G401.6 (cell line): ENCODE measurements around the gene SARM1.

Source experiments
- FAIRE-seq: peaks from 2 replicates; lab custom pipeline; 2012; peaks lifted over from hg19 to GRCh38; lab: Jason Lieb, UNC

SARM1 gene

DNA sequence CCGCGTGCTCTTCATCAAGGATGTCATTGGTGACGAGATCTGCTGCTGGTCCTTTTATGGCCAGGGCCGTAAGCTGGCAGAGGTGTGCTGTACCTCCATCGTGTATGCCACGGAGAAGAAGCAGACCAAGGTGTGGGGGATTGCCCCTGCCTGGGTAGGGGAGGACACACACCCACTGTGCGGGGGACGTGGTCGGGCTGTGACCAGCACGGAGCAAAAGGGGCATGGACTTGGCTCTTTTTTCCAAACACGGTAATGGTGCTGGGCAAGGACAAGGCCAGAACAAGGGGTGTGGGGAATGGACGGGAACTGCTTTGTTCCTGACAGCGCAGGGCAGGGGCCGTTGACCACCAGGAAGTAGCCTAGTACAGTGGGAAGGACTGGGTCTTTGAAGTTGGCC lies 29.2 kb upstream of the SARM1 start:
- FAIRE-seq = no peak

DNA sequence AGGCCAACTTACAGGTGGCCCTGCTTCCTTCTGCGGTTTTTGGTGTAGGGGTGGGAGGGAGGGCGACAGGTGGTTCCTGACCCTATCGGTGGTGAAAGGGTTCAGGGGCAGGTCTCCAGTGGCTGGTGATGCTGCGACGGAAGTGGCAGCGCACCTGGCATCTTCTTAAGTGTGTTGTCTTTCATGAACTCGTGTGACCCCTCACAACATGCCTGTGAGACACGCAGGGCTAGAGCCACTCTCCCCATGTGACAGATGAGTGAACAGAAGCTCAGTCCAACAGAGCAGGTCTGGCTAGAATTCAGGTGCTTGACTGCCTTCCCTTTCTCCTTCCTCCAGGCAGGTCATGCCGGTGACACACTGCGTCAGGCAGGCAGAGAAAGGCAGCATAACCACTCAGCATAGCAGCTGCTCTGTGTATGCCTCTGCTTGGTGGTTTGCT lies 28.0 kb upstream of the SARM1 start:
- FAIRE-seq = no peak

DNA sequence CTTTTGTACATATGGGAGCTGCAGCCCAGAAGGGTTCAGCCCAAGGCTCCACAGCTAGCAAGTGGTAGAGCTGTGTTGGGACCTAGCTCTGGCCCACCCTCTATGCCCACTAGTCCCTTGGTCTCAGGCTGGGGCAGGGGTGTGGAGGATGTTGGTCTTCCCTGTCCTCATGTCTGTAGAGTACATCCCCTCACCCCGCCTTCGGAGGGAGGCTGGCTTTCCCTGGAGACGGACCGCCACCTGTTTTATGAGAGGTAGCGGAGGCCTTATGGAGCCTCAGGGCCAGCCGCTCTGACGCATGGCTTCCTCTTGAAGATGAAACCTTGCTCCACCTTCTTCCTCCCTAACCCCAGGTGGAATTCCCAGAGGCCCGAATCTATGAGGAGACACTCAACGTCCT lies 27.5 kb upstream of the SARM1 start:
- no peak for FAIRE-seq

DNA sequence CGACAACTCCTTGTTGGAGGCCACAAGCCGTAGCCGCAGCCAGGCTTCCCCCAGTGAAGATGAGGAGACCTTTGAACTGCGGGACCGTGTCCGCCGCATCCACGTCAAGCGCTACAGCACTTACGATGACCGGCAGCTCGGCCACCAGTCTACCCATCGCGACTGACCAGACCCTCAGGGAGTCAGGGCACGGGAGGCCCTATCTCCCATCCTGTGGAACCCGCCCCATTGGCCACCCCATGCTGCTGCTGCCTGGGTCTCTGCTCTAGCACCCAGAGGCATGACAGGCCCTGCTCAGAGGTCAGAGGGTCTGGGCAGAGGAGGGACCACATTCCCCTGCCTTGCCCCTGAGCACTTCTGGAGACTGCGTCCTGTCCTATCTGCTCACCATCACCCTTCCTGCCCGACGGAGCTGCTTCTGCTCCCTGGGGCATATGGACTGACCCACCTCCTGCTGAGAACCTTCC lies 27.0 kb upstream of the SARM1 start:
- no peak for FAIRE-seq

DNA sequence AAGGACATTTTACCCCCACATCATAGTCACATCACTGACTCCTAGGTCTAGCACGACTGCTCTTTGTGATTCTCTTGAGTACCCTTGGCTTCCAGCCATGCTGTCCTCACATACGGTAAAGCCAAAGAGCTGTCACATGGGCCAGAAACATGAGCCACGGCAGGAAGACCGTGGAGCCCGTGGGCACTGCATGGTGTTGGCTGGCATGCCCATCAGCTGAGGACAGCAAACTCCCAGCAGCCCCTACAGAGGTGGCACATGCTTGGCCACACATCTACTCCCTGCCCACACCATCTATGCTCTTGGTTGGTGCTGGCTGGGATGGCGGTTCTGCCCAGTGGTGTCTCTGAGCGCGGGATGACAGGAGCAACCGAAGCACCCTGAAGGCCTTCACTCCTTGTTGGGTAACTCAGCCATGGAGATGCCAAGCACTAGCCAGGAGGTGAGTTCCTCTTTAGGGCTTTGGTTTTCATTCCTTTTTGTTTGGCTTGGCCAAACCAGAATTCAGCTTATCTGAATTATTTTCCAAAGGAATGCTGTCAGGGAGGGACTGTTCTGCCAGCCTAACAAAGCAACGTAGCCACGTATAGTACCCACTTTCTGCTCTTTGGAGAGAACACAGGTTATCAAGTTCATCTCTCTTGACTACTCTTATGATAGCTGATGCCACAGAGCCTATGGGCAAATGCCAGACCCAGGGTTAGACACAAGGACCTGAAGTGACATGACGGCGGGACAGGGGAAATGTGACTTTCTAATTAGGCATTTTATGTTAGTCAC lies 25.9 kb upstream of the SARM1 start:
- no peak for FAIRE-seq

DNA sequence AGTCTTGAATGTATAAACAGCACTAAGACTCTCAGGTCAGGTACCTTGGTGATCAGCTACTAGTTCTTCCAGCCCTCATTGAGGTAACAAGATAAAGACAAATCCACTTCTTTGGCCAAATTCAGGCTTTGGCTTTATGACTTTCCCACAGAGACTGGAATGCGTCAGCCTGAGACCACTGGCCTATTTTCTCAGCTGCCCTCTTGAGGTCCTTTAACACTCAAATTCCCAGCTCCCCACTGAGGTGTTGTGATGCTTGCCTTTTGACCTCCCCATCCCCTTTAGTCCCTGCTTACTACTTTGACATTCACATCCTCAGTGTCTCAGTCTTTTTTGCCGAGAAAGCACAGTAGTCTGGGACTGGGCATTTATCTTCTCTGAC lies 25.3 kb upstream of the SARM1 start:
- no peak for FAIRE-seq

DNA sequence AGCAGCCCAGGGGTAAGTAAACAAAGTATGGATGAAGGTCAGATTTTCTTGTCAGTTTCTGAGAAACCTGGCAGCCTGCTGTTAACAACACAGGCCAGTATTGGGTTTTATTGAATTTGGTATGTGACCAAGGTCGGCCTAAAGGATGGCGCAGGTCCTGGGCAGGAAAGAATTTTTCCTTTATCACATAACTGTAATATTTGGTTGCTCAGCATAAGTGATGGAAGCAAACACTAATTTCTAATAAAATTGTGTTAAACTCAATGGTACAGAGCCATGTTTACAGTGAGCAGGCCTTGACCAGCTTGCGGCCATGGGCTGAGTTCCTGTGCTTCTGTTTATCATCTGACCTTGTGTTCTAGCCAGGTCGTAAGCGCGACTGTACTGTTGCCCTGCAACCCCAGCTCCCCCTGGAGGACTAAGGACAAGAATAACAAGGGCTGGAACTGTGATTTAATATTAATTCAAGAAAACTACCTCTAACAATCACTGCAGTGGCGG lies 24.7 kb upstream of the SARM1 start:
- no peak for FAIRE-seq

DNA sequence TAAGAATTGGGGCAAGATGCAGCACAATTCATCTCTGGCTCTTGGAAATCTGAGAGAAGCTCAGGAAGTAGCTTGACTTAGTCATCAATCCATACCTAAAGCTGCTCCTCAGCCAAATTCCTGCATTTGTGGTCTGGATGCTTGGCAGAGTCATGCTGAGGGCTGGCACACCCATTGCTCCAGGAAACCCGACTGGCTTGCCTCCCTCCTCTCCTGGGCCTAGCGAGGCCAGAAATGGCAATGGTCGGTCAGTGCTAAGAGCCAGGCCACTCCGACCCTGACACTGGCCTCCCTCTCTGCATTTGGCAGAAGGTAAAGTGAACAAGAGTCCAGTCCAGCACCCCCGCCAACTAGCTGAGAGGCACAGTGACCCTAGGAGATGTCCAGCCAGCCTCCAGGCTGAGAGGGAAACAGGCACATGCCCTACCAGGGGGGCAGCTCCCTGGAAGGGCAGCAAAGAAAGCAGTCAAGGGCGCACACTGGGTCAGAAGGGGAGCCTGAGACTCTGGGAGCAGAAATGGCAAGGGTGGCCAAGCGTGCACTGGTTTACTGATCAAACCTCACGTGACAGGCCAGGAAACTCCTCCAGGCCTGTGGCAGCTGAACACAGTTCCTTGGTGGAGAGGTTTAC lies 24.1 kb upstream of the SARM1 start:
- no peak for FAIRE-seq

DNA sequence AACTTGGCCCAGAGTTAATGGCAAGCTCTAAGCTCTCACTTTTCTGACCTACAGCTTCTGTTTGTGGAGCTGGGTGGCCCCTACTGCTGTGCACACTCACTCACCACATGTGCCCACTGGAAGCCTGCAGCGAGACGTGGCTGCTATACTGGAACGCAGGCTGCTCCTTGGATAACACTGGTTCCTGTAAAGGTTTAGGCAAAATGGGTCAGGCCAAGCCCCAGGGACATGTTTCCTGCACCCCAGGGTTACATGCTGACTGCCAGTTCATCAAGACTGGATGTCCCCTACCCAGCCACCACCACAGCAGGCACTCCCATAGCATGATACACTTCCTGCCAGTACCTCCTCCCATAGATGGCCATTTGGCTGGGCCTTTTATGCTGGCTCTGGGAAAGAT lies 22.5 kb upstream of the SARM1 start:
- no peak for FAIRE-seq

DNA sequence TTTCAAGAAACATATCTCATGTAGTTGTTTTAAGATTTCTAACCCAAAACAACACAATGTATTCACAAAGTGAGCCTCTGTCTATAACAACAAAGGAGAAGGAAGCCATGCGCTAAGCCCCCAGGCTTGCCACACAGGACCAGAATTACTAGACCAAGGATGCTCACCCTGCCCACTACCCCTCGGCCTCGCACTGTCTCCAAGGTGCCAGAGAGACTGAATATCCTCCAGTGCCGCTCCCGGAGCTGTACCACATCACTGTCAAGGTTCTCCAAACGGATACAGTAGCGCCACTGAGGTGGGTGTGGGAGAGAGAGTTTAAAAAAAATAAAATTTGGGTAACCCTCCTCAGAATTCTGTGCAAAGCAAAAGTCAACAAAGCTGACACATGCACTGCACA lies 21.2 kb upstream of the SARM1 start:
- no peak for FAIRE-seq

DNA sequence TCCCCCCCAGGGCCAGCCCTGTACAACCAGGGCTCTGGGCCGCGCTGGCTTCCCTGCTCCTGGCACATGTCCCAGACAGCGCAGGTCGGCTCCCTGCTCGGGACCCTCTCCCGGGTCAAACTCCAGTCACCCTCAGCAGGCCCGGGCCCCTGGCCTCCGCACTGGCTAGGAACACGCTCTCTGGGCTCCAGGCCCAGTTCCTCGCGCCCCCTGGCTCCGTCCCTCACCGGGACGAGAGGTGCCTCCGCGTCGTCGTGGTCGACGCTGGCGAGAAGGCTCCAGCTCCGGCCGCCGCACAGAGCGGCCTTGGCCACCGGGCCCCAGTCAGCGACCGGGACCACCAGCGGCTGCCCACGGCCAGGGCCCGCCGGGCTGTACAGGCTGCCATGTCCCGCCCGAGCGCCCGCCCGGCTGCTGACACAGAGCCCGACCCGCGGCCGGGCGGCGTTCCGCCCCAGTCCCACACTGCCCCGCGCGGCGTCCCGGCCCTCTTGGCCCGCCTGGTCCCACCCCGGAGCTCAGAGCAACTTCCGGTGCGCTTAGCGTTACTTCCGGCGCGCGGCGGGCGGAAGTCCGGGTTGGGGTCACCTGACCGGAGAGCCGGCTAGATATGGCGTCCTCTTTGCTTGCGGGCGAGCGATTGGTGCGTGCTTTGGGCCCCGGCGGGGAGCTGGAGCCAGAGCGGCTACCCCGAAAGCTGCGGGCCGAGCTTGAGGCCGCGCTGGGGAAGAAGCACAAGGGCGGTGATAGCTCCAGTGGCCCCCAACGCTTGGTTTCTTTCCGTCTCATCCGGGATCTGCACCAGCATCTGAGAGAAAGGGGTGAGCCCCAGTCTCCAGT lies 14.2 kb upstream of the SARM1 start, which contains the start of gene POLDIP2:
TSS of gene POLDIP2 (minus strand) at position 467 of the 840 bp plus-strand sequence. CDS start at position 388, 79 bp downstream.
- peak; percentile 71 for FAIRE-seq

DNA sequence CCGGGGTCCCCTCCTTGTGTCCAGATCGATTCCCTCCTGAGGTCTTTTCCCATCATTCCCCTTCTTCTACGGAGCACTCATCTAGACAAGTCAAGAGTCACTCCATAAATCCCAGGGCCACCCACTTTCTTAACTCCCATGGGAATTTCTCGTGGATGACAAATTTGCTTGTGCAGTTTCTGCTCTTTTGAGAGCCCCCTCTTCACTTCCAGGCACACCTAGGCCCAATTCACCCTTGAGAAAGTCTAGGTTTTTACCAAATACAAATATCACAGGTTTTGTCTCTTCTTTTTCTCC lies 13.6 kb upstream of the SARM1 start:
- FAIRE-seq = no peak

DNA sequence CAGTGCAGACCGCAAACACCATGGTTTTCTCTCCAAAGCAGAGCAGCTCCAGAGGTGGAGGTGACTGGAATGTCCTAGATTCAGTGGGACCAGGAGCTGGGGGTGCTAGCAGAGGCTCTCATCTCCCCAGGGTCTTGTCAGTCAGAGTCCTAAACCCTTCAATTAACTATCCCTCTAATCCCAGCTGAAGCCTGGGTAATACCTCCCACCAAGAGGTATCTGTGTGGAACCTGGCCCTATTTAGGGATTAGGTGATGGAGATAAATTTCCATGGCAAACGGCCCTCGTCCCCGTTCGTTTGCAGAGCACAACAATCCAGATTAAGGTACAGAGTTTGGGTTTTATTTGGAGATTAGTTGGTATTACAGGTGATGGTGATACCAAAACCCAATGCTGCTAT lies 8.3 kb upstream of the SARM1 start:
- FAIRE-seq = no peak

DNA sequence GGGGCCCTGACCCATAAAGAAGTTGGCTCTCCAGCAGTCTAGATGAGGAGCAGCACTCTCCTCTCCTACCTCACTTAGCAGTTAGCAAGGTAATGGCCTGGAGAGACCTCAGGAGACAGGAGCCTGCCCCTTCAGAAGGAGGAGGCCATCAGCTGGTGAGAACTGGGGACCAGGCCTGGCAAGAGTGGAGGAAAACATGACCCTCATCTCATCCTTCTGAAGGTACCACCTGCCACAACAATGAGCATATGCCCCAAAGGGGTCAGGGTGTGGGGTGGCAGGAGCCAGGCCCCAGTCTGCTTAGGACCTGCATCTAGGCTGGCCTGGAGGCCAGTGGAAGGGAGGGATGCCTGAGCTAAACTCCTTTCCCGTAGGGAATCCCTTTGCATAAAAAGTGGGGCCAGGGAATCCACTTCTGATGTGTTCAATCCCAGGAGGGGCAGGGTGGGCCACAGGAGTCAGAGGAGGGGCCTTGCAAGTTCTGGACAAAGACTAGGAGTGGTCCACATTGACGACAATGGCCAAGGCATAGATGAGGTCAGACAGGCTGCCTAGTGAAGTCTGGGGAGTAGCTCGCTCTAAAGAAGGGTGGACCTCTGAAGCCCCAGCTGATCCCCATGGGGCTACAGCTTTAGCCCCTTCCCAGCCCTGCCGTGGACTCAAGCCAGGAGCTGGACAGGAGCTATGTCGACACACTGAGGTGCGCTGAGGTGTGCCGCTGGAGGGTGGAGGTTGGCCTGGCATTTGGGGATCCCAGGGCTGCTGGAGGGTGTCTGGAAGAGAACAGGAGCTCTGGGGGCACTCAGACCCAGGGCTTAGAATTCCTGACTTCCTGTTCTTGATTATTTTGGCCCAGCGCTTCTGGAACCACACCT lies 7.5 kb upstream of the SARM1 start:
- FAIRE-seq = no peak

DNA sequence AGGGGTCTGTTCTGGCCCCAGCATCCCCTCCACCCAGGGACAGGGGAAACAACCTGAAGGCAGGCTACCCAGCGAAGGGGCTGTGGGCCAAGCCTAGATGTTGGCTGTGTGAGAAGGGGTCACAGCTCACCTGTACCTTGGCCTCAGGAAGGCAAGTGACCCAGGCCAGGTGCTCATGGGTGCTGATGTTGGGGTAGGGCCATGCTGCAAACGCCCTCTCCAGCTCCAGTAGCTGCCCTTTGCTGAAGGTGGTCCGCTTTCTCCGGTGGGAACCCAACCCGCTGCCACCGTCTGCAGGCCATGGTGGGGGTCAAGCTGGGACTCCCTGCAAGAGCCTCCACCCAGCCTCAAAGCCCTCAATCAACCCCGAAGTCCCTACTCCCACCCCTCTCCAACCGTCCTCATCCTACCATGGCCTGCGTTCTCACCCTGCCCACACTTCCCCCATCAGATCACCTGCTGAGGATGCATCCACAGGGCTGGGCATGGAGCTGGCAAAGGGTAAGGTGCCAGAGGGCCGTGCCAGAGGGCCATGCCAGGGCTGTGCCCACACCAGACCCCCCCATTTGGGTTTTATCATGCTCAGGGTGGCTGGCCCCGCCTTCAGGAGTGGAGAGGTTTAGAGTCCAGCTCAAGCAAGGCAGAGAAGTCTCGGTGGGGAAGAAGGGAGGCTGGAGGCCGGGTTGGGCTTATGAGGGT lies 6.7 kb upstream of the SARM1 start, which contains the start of gene SEBOX:
TSS of gene SEBOX (minus strand) at position 535 of the 699 bp plus-strand sequence. CDS start at position 487, 48 bp downstream.
- no peak for FAIRE-seq

DNA sequence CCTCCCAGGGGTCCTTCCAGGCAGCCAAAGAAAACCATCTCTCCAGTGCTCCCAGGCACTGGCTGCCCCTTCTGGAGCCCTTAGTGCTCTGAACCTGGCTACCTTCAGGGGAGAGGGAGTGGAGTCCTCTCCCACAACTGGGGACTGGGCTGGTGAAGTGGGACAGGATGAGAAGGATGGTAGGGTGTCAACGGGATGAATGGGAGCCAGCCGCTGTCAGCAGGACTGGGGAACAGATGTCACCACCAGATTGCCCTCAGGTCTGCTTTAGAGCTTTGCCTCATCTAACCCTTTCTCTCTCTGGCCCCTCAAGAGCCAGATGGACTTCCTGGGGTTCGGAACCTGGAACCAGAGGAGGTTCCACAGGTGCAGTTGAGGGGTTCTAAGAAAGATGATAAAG lies 6.0 kb upstream of the SARM1 start:
- no peak for FAIRE-seq

DNA sequence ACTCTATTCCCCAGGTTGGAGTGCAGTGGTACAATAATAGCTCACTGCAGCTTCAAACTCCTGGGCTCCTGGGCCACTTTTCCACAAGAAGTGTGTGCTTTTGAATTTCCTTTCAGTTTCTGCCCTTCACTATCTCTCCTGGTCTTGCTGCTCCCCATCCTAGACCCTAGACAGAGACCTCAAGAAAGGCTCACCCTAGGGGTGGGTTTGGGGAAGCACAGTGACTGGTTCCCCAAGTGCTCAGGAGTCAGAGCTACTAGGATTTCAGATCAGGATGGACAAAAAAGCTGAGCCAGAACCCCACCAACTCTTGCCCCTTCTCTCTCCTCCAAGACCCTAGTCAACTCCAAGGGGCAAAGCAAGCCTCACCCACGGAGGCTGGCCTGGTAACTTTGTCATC lies 4.9 kb upstream of the SARM1 start:
- FAIRE-seq = no peak

DNA sequence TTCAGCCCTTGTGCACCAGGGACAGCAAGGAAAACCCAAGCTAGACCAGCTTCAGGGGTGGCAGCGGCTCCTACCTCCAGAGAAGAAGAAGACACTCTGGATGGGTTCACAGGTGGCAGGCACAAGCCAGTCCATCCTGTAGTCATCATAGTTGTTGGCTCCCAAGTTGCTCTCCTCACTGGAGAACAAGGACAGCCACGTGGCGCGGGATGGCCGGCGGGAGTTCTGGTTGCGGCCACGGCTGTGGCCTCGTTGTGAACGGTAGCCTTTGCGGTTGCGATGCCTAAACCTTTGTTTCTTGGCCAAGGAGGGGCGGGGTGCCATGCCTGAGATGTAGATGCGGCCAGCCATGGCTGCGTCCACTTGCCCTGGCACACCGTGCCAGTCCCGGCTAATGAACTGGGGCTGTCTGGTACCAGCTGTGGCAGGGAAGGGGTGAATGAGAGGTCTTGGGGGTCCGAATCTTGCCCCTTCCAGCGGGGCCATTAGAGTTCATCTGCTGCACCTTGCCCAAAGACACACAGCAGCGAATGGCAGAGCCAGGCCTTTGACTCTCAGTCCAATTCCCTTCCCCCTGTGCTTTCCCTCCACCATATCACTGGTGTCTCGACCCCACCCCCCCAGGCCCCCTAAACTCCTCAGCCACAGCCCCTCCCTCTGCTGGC lies 3.7 kb upstream of the SARM1 start:
- FAIRE-seq = no peak

DNA sequence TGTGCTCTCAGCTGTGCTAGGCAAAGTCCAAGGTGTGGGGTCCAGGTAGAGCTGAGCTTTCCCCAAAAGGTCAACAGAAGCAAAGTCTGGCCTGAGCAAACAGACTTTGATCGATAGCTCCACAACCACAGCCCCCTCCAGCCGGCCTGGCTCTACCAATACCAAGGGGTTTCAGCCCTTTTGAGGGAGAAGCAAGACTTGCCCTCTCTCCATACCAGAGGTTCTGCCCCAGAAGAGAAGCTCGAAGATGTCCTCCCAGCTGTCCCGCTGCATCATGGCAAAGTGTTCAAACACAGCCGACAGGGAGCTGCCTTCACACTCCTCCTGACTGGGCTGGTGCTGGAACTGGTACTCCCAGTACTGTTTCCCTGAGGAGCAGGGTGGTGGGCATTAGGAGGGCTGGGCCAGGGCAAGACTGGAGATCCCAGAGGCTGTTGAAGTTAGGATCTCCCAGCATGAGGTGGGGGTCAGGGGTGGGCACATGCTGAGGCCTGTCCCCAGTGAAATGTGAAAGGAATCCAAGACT lies 3.1 kb upstream of the SARM1 start:
- no peak for FAIRE-seq

DNA sequence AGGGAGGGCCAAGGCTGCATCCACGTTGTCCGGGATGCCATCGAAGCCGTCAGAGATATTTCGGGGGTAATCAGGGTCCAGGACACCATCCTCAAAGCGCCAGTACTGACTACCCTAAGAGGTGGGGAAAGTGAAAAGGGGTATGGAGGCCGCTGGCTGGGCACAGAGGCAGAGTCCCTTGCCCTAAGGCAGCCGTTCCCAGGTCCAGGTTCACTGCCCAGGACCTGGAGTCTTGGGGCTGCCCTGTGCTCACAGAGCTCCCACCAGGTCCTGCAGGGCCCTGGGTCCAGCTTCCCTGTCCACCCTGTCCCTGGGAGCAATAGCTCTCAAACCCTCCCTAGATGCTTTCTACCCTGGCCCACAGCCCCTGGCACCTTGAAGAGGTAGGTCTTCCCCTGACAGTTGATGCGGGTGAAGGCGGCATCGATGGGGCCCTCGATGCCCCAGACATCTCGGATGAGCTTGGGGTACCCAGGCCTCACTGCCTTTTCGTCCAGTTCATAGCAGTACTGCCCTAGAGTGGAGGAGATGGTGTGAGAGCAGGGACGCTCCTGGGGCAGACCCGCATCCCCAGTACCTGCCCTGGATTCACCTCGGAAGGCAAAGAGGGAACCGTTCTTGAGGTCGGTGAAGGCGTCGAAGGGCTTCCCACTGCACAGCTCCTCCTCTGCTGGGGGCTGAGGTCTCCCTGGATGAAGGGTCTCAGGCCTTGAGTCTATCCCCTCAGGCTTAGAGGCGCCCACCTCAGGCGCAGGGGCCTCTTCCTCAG lies 2.4 kb upstream of the SARM1 start:
- no peak for FAIRE-seq
